IMR-90 (cell line): ENCODE results near the gene LRRC7.

Source experiments
- CEBPB ChIP-seq: IDR thresholded peaks from 2 replicates; pipeline ENCODE4 v1.6.1; 2012; ENCODE audit warnings: low read depth, low read length, improper control_type of control experiment
- CHD1 ChIP-seq: IDR thresholded peaks from 2 replicates; pipeline ENCODE4 v1.6.1; 2012; ENCODE audit warnings: low read depth, low read length, improper control_type of control experiment
- MAFK ChIP-seq: IDR thresholded peaks from 2 replicates; pipeline ENCODE4 v1.6.1; 2012; ENCODE audit warnings: low read depth, low read length, improper control_type of control experiment
- MAZ ChIP-seq: IDR thresholded peaks from 2 replicates; pipeline ENCODE4 v1.6.1; 2012; ENCODE audit warnings: low read depth, mild to moderate bottlenecking, low read length, improper control_type of control experiment, moderate library complexity, borderline replicate concordance
- MXI1 ChIP-seq: IDR thresholded peaks from 2 replicates; pipeline ENCODE4 v1.6.1; 2012; ENCODE audit warnings: low read depth, mild to moderate bottlenecking, low read length, moderate library complexity, borderline replicate concordance
- NFE2L2 ChIP-seq: fragments of 150-350 bp; IDR thresholded peaks from 2 replicates; pipeline ENCODE4 v1.6.1; 2016; ENCODE audit warnings: low read depth, mild to moderate bottlenecking, low read length
- POLR2A ChIP-seq: IDR thresholded peaks from 2 replicates; pipeline ENCODE4 v1.6.1; 2012; ENCODE audit warnings: mild to moderate bottlenecking, low read depth, low read length
- RAD21 ChIP-seq: IDR thresholded peaks from 2 replicates; pipeline ENCODE4 v1.6.1; 2012; ENCODE audit warnings: low read length, improper control_type of control experiment
- RCOR1 ChIP-seq: IDR thresholded peaks from 2 replicates; pipeline ENCODE4 v1.6.1; 2012; ENCODE audit warnings: mild to moderate bottlenecking, low read length, improper control_type of control experiment; ENCODE audit not compliant: insufficient replicate concordance
- RFX5 ChIP-seq: IDR thresholded peaks from 2 replicates; pipeline ENCODE4 v1.8.0; 2012; ENCODE audit warnings: low read depth, mild to moderate bottlenecking, low read length, moderate library complexity
- SMC3 ChIP-seq: fragments of 150-350 bp; IDR thresholded peaks from 2 replicates; pipeline ENCODE4 v1.6.1; 2016; ENCODE audit warnings: low read depth, mild to moderate bottlenecking, antibody characterized with exemption, low read length, moderate library complexity
- TF ChIP-seq, protein P1 (sequence below): conservative IDR thresholded peaks from 2 replicates; pipeline ENCODE4 v1.5.1; 2012; ENCODE audit warnings: mild to moderate bottlenecking, low read depth, low read length, improper control_type of control experiment
- TF ChIP-seq, protein P2 (sequence below): fragments of 150-350 bp; IDR thresholded peaks from 2 replicates; pipeline ENCODE4 v1.6.1; 2016; ENCODE audit warnings: low read depth, mild to moderate bottlenecking, low read length, moderate library complexity, borderline replicate concordance
- TF ChIP-seq, protein P3 (sequence below): fragments of 150-350 bp; IDR thresholded peaks from 2 replicates; pipeline ENCODE4 v1.6.1; 2017; ENCODE audit warnings: mild to moderate bottlenecking, antibody characterized with exemption, low read length, low read depth

DNA sequence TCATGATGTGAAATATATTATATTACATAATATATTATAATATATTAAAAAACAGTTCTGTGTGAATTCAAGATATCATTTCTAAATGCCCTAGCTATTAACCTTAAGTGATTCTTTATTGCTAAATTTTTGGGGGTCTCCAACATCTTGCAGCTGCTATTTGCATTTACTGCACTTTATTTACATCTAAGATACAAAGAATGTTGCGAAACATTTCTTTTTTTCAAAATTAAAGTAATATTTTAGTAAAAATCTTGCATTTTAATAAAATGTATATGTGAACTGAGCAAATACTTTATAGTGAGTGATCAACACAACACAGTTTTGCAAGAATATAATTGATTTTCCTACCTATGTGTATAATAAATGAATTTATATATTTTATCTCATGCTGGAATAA is 456.6 kb downstream of the LRRC7 start:
- TF ChIP-seq POLR2A = no peak
- no peak for TF ChIP-seq CHD1
- no peak for TF ChIP-seq MAZ
- TF ChIP-seq, protein P1, sequence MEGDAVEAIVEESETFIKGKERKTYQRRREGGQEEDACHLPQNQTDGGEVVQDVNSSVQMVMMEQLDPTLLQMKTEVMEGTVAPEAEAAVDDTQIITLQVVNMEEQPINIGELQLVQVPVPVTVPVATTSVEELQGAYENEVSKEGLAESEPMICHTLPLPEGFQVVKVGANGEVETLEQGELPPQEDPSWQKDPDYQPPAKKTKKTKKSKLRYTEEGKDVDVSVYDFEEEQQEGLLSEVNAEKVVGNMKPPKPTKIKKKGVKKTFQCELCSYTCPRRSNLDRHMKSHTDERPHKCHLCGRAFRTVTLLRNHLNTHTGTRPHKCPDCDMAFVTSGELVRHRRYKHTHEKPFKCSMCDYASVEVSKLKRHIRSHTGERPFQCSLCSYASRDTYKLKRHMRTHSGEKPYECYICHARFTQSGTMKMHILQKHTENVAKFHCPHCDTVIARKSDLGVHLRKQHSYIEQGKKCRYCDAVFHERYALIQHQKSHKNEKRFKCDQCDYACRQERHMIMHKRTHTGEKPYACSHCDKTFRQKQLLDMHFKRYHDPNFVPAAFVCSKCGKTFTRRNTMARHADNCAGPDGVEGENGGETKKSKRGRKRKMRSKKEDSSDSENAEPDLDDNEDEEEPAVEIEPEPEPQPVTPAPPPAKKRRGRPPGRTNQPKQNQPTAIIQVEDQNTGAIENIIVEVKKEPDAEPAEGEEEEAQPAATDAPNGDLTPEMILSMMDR = no peak
- no peak for TF ChIP-seq RCOR1
- peak; percentile 50; the same call in 1 of the 2 replicates for TF ChIP-seq CEBPB
- TF ChIP-seq RFX5 = no peak
- TF ChIP-seq, protein P2, sequence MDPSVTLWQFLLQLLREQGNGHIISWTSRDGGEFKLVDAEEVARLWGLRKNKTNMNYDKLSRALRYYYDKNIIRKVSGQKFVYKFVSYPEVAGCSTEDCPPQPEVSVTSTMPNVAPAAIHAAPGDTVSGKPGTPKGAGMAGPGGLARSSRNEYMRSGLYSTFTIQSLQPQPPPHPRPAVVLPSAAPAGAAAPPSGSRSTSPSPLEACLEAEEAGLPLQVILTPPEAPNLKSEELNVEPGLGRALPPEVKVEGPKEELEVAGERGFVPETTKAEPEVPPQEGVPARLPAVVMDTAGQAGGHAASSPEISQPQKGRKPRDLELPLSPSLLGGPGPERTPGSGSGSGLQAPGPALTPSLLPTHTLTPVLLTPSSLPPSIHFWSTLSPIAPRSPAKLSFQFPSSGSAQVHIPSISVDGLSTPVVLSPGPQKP = no peak
- no peak for TF ChIP-seq RAD21
- no peak for TF ChIP-seq MAFK
- TF ChIP-seq MXI1 = no peak
- TF ChIP-seq NFE2L2 = no peak
- TF ChIP-seq, protein P3, sequence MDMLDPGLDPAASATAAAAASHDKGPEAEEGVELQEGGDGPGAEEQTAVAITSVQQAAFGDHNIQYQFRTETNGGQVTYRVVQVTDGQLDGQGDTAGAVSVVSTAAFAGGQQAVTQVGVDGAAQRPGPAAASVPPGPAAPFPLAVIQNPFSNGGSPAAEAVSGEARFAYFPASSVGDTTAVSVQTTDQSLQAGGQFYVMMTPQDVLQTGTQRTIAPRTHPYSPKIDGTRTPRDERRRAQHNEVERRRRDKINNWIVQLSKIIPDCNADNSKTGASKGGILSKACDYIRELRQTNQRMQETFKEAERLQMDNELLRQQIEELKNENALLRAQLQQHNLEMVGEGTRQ = no peak
- no peak for TF ChIP-seq SMC3
